B cell (primary cell): Measurements from ENCODE around the gene CSNK1E.

Source experiments
- EZH2 ChIP-seq: IDR thresholded peaks from 2 replicates; pipeline ENCODE4 v1.6.1; 2012; ENCODE audit warnings: borderline replicate concordance, low read depth, mild to moderate bottlenecking, moderate library complexity, low read length; ENCODE audit not compliant: insufficient read depth, poor library complexity, severe bottlenecking
- TF ChIP-seq, protein P1 (sequence below): fragments of 200-600 bp; IDR thresholded peaks from one replicate; pipeline ENCODE4 v1.8.0; 2022; ENCODE audit warnings: antibody characterized with exemption, mild to moderate bottlenecking

DNA sequence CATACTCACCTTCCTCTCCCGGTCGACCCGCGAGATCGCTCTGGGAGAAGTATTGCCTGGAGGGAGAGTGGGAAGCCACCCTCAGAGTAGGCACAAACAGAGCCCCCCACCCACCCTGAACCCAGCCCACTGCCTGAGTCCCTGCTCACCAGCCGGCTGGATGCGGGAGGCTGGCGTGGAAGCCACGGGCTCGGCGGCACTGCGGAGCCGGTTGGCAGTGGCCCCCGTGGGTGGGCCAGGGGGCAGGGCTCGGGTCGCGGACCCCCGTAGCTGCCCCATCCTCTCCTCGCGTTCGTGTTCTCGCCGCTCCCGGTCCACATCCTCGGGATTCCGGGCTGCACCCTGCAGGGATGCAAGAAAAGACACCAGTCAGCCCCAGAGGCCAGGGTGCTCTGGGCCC is 23.0 kb downstream of the CSNK1E start:
- TF ChIP-seq EZH2: no peak
- TF ChIP-seq, protein P1, sequence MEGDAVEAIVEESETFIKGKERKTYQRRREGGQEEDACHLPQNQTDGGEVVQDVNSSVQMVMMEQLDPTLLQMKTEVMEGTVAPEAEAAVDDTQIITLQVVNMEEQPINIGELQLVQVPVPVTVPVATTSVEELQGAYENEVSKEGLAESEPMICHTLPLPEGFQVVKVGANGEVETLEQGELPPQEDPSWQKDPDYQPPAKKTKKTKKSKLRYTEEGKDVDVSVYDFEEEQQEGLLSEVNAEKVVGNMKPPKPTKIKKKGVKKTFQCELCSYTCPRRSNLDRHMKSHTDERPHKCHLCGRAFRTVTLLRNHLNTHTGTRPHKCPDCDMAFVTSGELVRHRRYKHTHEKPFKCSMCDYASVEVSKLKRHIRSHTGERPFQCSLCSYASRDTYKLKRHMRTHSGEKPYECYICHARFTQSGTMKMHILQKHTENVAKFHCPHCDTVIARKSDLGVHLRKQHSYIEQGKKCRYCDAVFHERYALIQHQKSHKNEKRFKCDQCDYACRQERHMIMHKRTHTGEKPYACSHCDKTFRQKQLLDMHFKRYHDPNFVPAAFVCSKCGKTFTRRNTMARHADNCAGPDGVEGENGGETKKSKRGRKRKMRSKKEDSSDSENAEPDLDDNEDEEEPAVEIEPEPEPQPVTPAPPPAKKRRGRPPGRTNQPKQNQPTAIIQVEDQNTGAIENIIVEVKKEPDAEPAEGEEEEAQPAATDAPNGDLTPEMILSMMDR: no peak
